Inflammatory macrophage (primary cell): ENCODE data around the gene USP15.
A peak's percentile ranks its signal among the peaks of the same experiment; 100 is the strongest.
"Not testable (repeated sequence)": the region's sequence is repeated elsewhere in the genome, so short reads cannot be mapped to it uniquely, and the experiment has no call there.

Experiments used
- DNase-seq, 2 donors: peaks; one replicate each; pipeline ENCODE4 v3.0.0-alpha.2; 2020 to 2022

The USP15 gene

GRCh38 chr12:62331306-62331705 lies 71.1 kb downstream of the USP15 start:
- DNase-seq, result no peak

- DNase-seq, result no peak
These were observed 72.4 kb downstream of the USP15 start for GRCh38 chr12:62332598-62332997.

- DNase-seq, result no peak
These were observed 74.9 kb downstream of the USP15 start for GRCh38 chr12:62335057-62335456.

GRCh38 chr12:62335796-62336195 lies 75.6 kb downstream of the USP15 start:
- DNase-seq, result peak; percentile 27 to 54

DNA sequence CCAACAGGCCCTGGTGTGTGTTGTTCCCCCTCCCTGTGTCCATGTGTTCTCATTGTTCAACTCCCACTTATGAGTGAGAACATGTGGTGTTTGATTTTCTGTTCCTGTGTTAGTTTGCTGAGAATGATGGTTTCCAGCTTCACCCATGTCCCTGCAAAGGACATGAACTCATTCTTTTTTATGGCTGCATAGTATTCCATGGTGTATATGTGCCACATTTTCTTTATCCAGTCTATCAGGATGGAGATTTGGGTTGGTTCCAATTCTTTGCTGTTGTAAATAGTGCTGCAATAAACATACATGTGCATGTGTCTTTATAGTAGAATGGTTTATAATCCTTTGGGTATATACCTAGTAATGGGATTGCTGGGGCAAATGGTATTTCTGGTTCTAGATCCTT lies 77.4 kb downstream of the USP15 start:
- DNase-seq, result not testable (repeated sequence)

DNA sequence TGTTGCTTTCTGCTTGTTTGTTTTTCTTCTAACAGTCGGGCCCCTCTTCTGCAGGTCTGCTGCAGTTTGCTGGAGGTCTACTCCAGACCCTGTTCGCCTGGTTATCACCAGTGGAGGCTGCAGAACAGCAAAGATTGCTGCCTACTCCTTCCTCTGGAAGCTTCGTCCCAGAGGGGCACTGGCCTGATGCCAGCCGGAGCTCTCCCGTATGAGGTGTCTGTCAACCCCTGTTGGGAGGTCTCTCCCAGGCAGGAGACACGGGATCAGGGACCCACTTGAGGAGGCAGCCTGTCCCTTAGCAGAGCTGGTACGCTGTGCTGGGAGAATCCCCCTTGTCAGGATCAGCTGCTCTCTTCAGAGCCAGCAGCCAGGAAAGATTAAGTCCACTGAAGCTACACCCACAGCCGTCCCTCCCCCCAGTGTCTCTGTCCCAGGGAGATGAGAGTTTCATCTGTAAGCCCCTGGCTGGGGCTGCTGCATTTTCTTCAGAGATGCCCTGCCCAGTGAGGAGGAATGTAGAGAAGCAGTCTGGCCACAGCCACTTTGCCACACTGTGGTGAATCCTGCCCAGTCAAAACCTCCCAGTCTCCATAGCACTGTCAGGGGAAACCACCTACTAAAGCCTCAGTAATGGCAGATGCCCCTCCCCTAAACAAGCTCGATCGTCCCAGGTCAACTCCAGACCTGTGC lies 82.6 kb downstream of the USP15 start:
- DNase-seq, result not testable (repeated sequence)

DNA sequence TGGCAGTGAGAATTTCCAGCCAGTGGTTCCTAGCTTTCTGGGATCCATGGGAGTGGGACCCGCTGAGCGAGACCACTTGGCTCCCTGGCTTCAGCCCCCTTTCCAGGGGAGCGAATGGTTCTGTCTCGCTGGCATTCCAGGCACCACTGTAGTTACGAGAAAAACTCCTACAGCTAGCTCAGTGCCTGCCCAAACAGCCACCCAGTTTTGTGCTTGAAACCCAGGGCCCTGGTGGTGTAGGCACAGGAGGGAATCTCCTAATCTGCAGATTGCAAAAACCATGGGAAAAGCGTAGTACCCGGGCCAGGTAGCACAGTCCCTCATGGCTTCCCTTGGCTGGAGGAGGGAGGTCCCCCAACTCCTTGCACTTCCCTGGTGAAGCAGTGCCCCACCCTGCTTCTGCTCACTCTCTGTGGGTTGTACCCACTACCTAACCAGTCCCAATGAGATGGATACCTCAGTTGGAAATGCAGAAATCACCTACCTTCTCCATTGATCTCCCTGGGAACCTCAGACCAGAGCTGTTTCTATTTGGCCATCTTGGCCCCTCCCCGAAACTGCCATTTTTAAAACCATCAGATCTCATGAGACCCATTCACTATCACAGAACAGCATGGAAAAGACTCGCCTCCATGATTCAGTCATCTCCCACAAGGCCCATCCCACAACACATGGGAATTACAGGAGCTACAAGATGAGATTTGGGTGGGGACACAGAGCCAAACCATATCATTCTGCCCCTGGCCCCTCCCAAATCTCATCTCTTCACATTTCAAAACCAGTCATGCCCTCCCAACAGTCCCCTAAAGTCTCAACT lies 83.3 kb downstream of the USP15 start:
- DNase-seq, result not testable (repeated sequence)

GRCh38 chr12:62344731-62345556 lies 84.7 kb downstream of the USP15 start:
- peak; percentile 32 to 36 for DNase-seq

- DNase-seq, result no peak
These were observed 85.5 kb downstream of the USP15 start for GRCh38 chr12:62345667-62346066.

GRCh38 chr12:62346817-62347216 lies 86.6 kb downstream of the USP15 start:
- DNase-seq, result no peak

- no peak for DNase-seq
These were observed 87.9 kb downstream of the USP15 start for GRCh38 chr12:62347922-62348650.

GRCh38 chr12:62350554-62350953 lies 90.3 kb downstream of the USP15 start:
- DNase-seq, result no peak

GRCh38 chr12:62351326-62351725 lies 91.1 kb downstream of the USP15 start:
- no peak for DNase-seq

GRCh38 chr12:62361048-62361447 lies 100.8 kb downstream of the USP15 start:
- DNase-seq, result no peak

DNA sequence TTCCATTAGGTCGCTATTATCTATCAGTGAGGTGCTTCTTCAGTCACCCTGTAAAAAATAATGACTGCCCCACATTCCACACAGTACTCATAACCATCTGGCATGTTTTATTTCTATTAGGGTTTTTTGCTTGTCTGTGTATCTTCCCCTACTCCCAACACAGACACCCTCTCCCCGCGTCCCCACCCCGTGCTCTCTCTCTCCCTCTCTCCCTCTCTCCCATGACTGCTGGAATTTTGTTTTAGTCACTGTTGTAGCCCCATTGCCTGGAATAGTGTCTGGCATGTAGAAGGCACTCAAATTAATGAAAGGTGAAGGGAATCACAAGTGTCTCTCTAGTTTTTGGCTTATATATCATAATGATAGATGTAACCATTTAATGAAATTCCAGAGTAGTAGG lies 103.3 kb downstream of the USP15 start:
- DNase-seq, result no peak

- DNase-seq, result not testable (repeated sequence)
These were observed 104.5 kb downstream of the USP15 start for GRCh38 chr12:62364697-62365096.

- not testable (repeated sequence) for DNase-seq
These were observed 105.6 kb downstream of the USP15 start for GRCh38 chr12:62365846-62366245.

- DNase-seq, result not testable (repeated sequence)
These were observed 108.4 kb downstream of the USP15 start for GRCh38 chr12:62368430-62369223.

GRCh38 chr12:62370189-62370588 lies 110.0 kb downstream of the USP15 start:
- DNase-seq, result no peak

DNA sequence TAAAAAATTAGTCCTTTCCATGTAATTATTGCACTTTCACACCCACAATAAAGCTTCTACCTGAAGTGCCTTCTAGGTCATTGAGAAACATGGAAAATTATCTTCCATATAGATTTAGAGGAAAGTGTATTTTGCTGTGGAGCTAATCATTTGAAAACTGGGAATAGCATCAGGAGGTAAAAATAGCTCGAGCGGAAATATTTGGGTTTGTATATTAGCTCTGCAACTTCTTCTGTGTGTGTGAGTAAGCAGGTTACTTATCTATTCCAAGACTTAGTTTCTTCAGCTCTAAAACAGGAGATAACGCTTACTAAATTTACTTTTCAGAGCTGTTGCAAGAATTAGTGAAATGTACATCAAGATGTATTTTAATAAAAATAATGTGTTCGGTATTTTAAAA lies 111.5 kb downstream of the USP15 start:
- DNase-seq, result no peak

DNA sequence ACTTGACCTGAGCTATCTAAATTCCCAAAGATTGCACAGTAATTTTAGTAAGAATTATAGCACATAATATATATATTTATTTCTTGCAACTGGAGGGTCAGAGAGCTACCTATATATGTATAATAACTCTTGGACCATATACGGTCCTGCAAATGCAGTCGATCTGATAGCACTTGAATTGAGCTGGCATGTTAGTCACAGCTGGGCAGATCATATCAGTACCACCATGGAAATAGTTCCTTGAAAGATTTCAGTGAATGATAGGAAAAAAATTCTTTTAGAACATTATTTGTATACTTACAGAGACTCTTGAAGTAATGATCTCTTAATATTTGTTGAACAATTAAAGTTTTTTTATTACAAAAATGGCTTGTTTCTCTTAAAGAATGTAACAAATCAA lies 111.9 kb downstream of the USP15 start:
- no peak for DNase-seq

- peak in 1 of 2 donors; percentile 68 for DNase-seq
These were observed 112.6 kb downstream of the USP15 start for GRCh38 chr12:62372825-62373224.
